Natural killer cell (primary cell): ENCODE data around the gene AFAP1. TPM values are rescaled to one million over a fixed set of nuclear protein-coding genes. Genes with fewer than 3 reads are reported as not detected.

ENCODE experiments used
- ATAC-seq, 3 donors: fragments of 150-1000 bp in 2 of 3; fragments of 200-7000 bp in 1 of 3; cut with Tn5 transposase; 1 replicate in 1 of 3; 2 replicates in 2 of 3; pipeline ENCODE4 v1.10.0; 2021; ENCODE audit warnings: mild to moderate bottlenecking in 2 of 3, moderate library complexity in 2 of 3
- DNase-seq, 2 donors: peaks; one replicate each; pipeline versions ENCODE4 v3.0.0 to v3.0.0-alpha.2; 2013 to 2021; ENCODE audit warnings: mixed read lengths in 1 of 2
- H3K27ac ChIP-seq: one replicate; pipeline ENCODE4 v1.5.1; 2013; ENCODE audit warnings: mild to moderate bottlenecking, low read length
- H3K27me3 ChIP-seq: one replicate; pipeline ENCODE4 v1.6.1; 2013; ENCODE audit warnings: low read length; ENCODE audit not compliant: control insufficient read depth, insufficient read depth
- H3K36me3 ChIP-seq: one replicate; pipeline ENCODE4 v1.6.1; 2013; ENCODE audit warnings: low read length; ENCODE audit not compliant: control insufficient read depth, insufficient read depth
- H3K4me1 ChIP-seq: one replicate; pipeline ENCODE4 v1.6.1; 2013; ENCODE audit warnings: low read length; ENCODE audit not compliant: control insufficient read depth, insufficient read depth
- H3K4me3 ChIP-seq: one replicate; pipeline ENCODE4 v1.5.1; 2013; ENCODE audit warnings: low read length
- H3K9me3 ChIP-seq: one replicate; pipeline ENCODE4 v1.6.1; 2013; ENCODE audit warnings: low read length; ENCODE audit not compliant: control insufficient read depth, insufficient read depth
- H3K27ac Mint-ChIP-seq, 2 donors: one replicate each; pipeline ENCODE4 v1.8.0; 2022; ENCODE audit warnings: mild to moderate bottlenecking in 2 of 2, mixed read lengths in 2 of 2, moderate library complexity in 1 of 2
- H3K27me3 Mint-ChIP-seq, 2 donors: one replicate each; pipeline ENCODE4 v1.8.0; 2022; ENCODE audit warnings: low read depth in 2 of 2, mixed read lengths in 2 of 2
- H3K36me3 Mint-ChIP-seq: one replicate; pipeline ENCODE4 v1.8.0; 2022; ENCODE audit warnings: mixed read lengths
- H3K4me1 Mint-ChIP-seq, 2 donors: one replicate each; pipeline ENCODE4 v1.8.0; 2022; ENCODE audit warnings: mixed read lengths in 2 of 2
- H3K4me3 Mint-ChIP-seq: one replicate; pipeline ENCODE4 v1.8.0; 2022; ENCODE audit warnings: mild to moderate bottlenecking, moderate library complexity, mixed read lengths
- H3K9me3 Mint-ChIP-seq, 2 donors: one replicate each; pipeline ENCODE4 v1.8.0; 2022; ENCODE audit warnings: mixed read lengths in 2 of 2
- WGBS: methylation state at CpG from one replicate; pipeline ENCODE4 v1.1.7; 2013; ENCODE audit warnings: missing lambda C conversion rate; ENCODE audit not compliant: insufficient coverage; 5-methylcytosine and 5-hydroxymethylcytosine counted together
- intact Hi-C: fragments of 100-400 bp; cut with micrococcal nuclease; formaldehyde crosslinking; loops from one replicate; pipeline ENCODE4 v1.14.2; 2022
- total RNA-seq, 4 donors: library from RNA; stranded (reverse); fragments of 120-200 nt in 1 of 4; gene quantifications; one replicate each; pipeline versions ENCODE4 v1.2.3 to v1.2.4, GENCODE V29; 2013 to 2022
- TF ChIP-seq, protein P1 (sequence below): fragments of 200-600 bp; IDR thresholded peaks from one replicate; pipeline ENCODE4 v1.8.0; 2022; ENCODE audit warnings: antibody characterized with exemption

The AFAP1 gene
- total RNA-seq, 3 donors from 2014 or later (not counting 1 experiment from before 2014, with no cell fraction given), result 4.9 to 12.5 (median 9.5) TPM

DNA sequence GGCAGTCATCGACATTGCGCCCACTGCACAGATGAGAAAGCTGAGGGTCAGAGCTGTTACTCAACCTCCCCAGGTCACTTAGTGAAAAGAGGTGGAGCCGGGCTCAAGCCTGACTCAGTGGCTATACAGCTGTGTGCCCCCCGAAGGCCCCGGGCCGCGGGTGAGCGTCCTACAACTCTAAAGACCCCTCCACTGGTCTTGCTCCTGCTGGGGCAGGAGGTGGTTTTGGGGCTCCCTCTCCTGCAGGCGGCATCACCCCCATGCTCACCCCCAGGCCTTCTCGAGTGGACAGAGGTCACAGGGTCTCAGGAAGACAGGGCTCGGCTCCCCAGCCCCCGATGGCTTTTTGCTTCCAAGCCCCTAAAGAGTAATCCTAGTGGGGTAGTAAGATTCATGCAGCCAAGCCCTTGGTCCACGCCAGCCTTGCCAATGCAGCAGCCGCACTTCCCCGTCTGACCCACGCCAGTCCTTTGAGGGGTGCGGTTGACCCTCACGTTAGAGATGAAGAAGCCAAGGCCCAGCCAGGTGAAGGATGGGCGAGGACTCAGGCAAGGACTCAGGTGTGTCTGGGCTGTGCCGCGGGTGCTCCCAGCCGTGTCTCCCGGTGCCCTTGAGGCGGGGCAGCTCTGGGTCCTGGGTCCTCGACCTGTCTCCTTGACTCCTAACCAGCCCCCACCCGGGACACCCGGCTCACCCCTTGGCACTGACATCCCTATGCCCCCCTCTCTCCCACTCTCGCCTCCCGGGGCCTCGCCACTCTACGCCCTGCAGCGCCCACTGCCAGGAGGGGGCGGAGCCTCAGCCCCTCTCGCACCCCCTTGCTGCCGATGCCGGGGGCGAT lies 200.4 kb downstream of the AFAP1 start:
- no peak overlapping the region for H3K27ac ChIP-seq
- 90% methylated on average over 37 of the region's 37 CpGs for WGBS
- TF ChIP-seq, protein P1, sequence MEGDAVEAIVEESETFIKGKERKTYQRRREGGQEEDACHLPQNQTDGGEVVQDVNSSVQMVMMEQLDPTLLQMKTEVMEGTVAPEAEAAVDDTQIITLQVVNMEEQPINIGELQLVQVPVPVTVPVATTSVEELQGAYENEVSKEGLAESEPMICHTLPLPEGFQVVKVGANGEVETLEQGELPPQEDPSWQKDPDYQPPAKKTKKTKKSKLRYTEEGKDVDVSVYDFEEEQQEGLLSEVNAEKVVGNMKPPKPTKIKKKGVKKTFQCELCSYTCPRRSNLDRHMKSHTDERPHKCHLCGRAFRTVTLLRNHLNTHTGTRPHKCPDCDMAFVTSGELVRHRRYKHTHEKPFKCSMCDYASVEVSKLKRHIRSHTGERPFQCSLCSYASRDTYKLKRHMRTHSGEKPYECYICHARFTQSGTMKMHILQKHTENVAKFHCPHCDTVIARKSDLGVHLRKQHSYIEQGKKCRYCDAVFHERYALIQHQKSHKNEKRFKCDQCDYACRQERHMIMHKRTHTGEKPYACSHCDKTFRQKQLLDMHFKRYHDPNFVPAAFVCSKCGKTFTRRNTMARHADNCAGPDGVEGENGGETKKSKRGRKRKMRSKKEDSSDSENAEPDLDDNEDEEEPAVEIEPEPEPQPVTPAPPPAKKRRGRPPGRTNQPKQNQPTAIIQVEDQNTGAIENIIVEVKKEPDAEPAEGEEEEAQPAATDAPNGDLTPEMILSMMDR, result no peak
- Mint-ChIP-seq H3K4me1 (no peaks in the 10 kb centered on the region), H3K27me3 (no peaks in the 10 kb centered on the region), H3K27ac (no peak overlapping the region), H3K9me3 (no peaks in the 10 kb centered on the region), H3K36me3 (no peaks in the 10 kb centered on the region), H3K4me3 (no peak overlapping the region)
- ATAC-seq, result no peak
- H3K27me3 ChIP-seq, result no peaks in the 10 kb centered on the region
- DNase-seq, result no peak
- no peaks in the 10 kb centered on the region for H3K36me3 ChIP-seq
- H3K4me3 ChIP-seq, result no peak overlapping the region
- H3K4me1 ChIP-seq, result no peaks in the 10 kb centered on the region
- intact Hi-C loops, result no loop called here
- H3K9me3 ChIP-seq, result no peaks in the 10 kb centered on the region

- ATAC-seq (peak in 1 of 3 donors; percentile 38), DNase-seq (peak in 1 of 2 donors; percentile 21)
- Histone ChIP-seq H3K9me3 (no peaks in the 10 kb centered on the region), H3K36me3 (no peaks in the 10 kb centered on the region), H3K27me3 (no peaks in the 10 kb centered on the region), H3K4me3 (no peak overlapping the region), H3K27ac (no peak overlapping the region), H3K4me1 (no peaks in the 10 kb centered on the region)
- Mint-ChIP-seq H3K27me3 (no peaks in the 10 kb centered on the region), H3K27ac (no peak overlapping the region), H3K36me3 (no peaks in the 10 kb centered on the region), H3K4me1 (no peaks in the 10 kb centered on the region), H3K9me3 (no peaks in the 10 kb centered on the region), H3K4me3 (no peak overlapping the region)
- intact Hi-C loops, result no loop called here
- TF ChIP-seq, protein P1, result no peak
- WGBS, result 91% methylated on average over 32 of the region's 32 CpGs
Observed at GRCh38 chr4:7738458-7739076, 201.1 kb downstream of the AFAP1 start.

DNA sequence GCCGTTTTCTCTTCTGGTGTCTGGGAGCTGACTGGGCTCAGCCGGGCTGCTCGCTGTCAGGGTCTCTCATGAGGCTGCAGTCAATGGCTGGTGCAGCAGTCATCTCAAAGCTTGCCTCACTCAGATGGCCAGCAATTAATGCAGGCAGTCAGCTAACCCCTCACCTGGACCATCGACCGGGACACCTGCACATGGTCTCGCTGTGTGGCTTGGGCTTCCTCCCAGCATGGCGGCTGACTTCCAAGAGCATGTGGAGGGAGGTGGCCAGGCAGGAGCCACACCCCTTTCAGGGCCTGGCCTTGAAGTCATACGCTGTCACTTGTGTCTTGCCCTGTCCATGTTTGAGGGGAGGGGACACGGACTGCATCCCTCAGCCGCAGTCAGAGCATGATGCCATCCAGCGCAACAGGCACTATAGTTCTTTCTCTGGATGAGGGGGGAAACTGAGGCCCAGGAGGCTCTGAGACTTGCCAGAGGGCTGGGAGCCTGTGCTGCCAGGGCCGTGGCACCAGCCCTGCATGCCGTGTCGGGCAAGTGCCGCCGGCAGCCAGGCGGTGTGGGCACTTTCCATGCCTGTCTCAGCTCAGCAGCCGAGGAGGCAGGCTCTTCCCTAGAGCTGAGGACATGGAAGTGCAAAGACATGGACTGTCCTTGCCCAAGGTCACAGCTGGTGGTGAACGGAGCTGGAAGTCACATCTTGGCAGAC lies 201.8 kb downstream of the AFAP1 start:
- H3K27me3 ChIP-seq, result no peaks in the 10 kb centered on the region
- no peak for ATAC-seq
- H3K4me3 ChIP-seq, result no peak overlapping the region
- Mint-ChIP-seq H3K36me3 (no peaks in the 10 kb centered on the region), H3K4me1 (no peaks in the 10 kb centered on the region), H3K27ac (no peak overlapping the region), H3K27me3 (no peaks in the 10 kb centered on the region), H3K4me3 (no peak overlapping the region), H3K9me3 (no peaks in the 10 kb centered on the region)
- intact Hi-C loops, result no loop called here
- no peaks in the 10 kb centered on the region for H3K9me3 ChIP-seq
- TF ChIP-seq, protein P1, result no peak
- H3K4me1 ChIP-seq, result no peaks in the 10 kb centered on the region
- no peak overlapping the region for H3K27ac ChIP-seq
- WGBS, result 94% methylated on average over 19 of the region's 19 CpGs
- no peaks in the 10 kb centered on the region for H3K36me3 ChIP-seq
- no peak for DNase-seq
